H9 (cell line): Measurements from ENCODE around the gene OGA. TPM values are rescaled to one million over a fixed set of nuclear protein-coding genes. Genes with fewer than 3 reads are reported as not detected.

Experiments
- DNase-seq: peaks from one replicate; pipeline ENCODE4 v3.0.0-alpha.2; 2017
- H2AFZ ChIP-seq: one replicate; pipeline ENCODE4 v1.6.1; 2013; ENCODE audit warnings: mild to moderate bottlenecking, low read length, control low read depth, moderate library complexity
- H2AK5ac ChIP-seq: 2 replicates; pipeline ENCODE4 v1.6.1; 2013; ENCODE audit warnings: low read length, control low read depth, mixed read lengths; ENCODE audit not compliant: insufficient read length
- H2BK120ac ChIP-seq: one replicate; pipeline ENCODE4 v1.6.1; 2013; ENCODE audit warnings: low read depth, mild to moderate bottlenecking, low read length, control low read depth, inconsistent platforms; ENCODE audit not compliant: poor library complexity, severe bottlenecking
- H2BK12ac ChIP-seq: 2 replicates; pipeline ENCODE4 v1.6.1; 2013; ENCODE audit warnings: low read length, control low read depth, mixed read lengths, low read depth; ENCODE audit not compliant: insufficient read length
- H2BK15ac ChIP-seq: 2 replicates; pipeline ENCODE4 v1.6.1; 2013; ENCODE audit warnings: low read depth, low read length, control low read depth
- H2BK20ac ChIP-seq: one replicate; pipeline ENCODE4 v1.6.1; 2013; ENCODE audit warnings: low read depth, mild to moderate bottlenecking, low read length, control low read depth, inconsistent platforms; ENCODE audit not compliant: poor library complexity, severe bottlenecking
- H2BK5ac ChIP-seq: 2 replicates; pipeline ENCODE4 v1.6.1; 2013; ENCODE audit warnings: low read length, control low read depth, mixed read lengths; ENCODE audit not compliant: insufficient read length
- H3K14ac ChIP-seq: 2 replicates; pipeline ENCODE4 v1.6.1; 2013; ENCODE audit warnings: low read length, control low read depth; ENCODE audit not compliant: insufficient read depth
- H3K18ac ChIP-seq: 2 replicates; pipeline ENCODE4 v1.6.1; 2013; ENCODE audit warnings: low read depth, mild to moderate bottlenecking, mixed read lengths, low read length, control low read depth; ENCODE audit not compliant: insufficient read length
- H3K23ac ChIP-seq: 2 replicates; pipeline ENCODE4 v1.6.1; 2013; ENCODE audit warnings: low read length, control low read depth, mixed read lengths, low read depth; ENCODE audit not compliant: insufficient read length
- H3K23me2 ChIP-seq: 2 replicates; pipeline ENCODE4 v1.6.1; 2013; ENCODE audit warnings: low read depth, mild to moderate bottlenecking, mixed read lengths, low read length, control low read depth; ENCODE audit not compliant: insufficient read length, poor library complexity, severe bottlenecking
- H3K27ac ChIP-seq: 2 replicates; pipeline ENCODE4 v1.5.1; 2013; ENCODE audit warnings: low read length, control low read depth, mixed read lengths, low read depth; ENCODE audit not compliant: insufficient read length
- H3K27me3 ChIP-seq: 2 replicates; pipeline ENCODE4 v1.6.1; 2013; ENCODE audit warnings: low read length, control low read depth, inconsistent platforms; ENCODE audit not compliant: insufficient read depth
- H3K4ac ChIP-seq: 2 replicates; pipeline ENCODE4 v1.6.1; 2013; ENCODE audit warnings: low read depth, mild to moderate bottlenecking, control low read depth, inconsistent platforms, low read length, moderate library complexity
- H3K4me1 ChIP-seq: 2 replicates; pipeline ENCODE4 v1.6.1; 2013; ENCODE audit warnings: low read length, control low read depth, inconsistent platforms; ENCODE audit not compliant: insufficient read depth
- H3K4me2 ChIP-seq: 2 replicates; pipeline ENCODE4 v1.6.1; 2013; ENCODE audit warnings: low read length, control low read depth, mixed read lengths; ENCODE audit not compliant: insufficient read length, insufficient read depth
- H3K56ac ChIP-seq: 2 replicates; pipeline ENCODE4 v1.6.1; 2013; ENCODE audit warnings: low read depth, mild to moderate bottlenecking, mixed read lengths, low read length, control low read depth; ENCODE audit not compliant: insufficient read length
- H3K79me1 ChIP-seq: 2 replicates; pipeline ENCODE4 v1.6.1; 2013; ENCODE audit warnings: low read depth, mild to moderate bottlenecking, moderate library complexity, low read length, control low read depth, inconsistent platforms; ENCODE audit not compliant: insufficient read depth, poor library complexity, severe bottlenecking
- H3K79me2 ChIP-seq: 2 replicates; pipeline ENCODE4 v1.6.1; 2013; ENCODE audit warnings: low read length, control low read depth, inconsistent platforms; ENCODE audit not compliant: insufficient read depth
- H3K9ac ChIP-seq: 2 replicates; pipeline ENCODE4 v1.6.1; 2013; ENCODE audit warnings: low read length, control low read depth, mixed read lengths; ENCODE audit not compliant: insufficient read length; ENCODE audit errors: extremely low read depth
- H3K9me3 ChIP-seq: one replicate; pipeline ENCODE4 v1.6.1; 2013; ENCODE audit warnings: low read depth, low read length, inconsistent platforms; ENCODE audit not compliant: control insufficient read depth
- H3T11ph ChIP-seq: one replicate; pipeline ENCODE4 v1.6.1; 2013; ENCODE audit warnings: mild to moderate bottlenecking, low read length, control low read depth, inconsistent platforms
- H4K20me1 ChIP-seq: one replicate; pipeline ENCODE4 v1.6.1; 2013; ENCODE audit not compliant: control insufficient read depth, insufficient read length, insufficient read depth
- H4K5ac ChIP-seq: 2 replicates; pipeline ENCODE4 v1.6.1; 2013; ENCODE audit warnings: low read depth, mild to moderate bottlenecking, mixed read lengths, low read length, control low read depth; ENCODE audit not compliant: insufficient read length
- H4K8ac ChIP-seq: replicated peaks from 2 replicates; pipeline ENCODE4 v1.6.1; 2013; ENCODE audit warnings: low read length, control low read depth, mixed read lengths, low read depth; ENCODE audit not compliant: insufficient read length
- H4K91ac ChIP-seq: 2 replicates; pipeline ENCODE4 v1.6.1; 2013; ENCODE audit warnings: low read depth, mild to moderate bottlenecking, moderate library complexity, mixed read lengths, low read length, control low read depth; ENCODE audit not compliant: insufficient read length
- H3K27ac Mint-ChIP-seq, 3 experiments: 2 replicates in 2 of 3; 3 replicates in 1 of 3; pipeline ENCODE4 v1.8.0; 2020 to 2021; ENCODE audit warnings: mixed read lengths in 3 of 3, mild to moderate bottlenecking in 1 of 3, moderate library complexity in 1 of 3
- H3K27me3 Mint-ChIP-seq: 2 replicates; pipeline ENCODE4 v1.8.0; 2021; ENCODE audit warnings: low read depth, mild to moderate bottlenecking, moderate library complexity, mixed read lengths
- H3K36me3 Mint-ChIP-seq, 3 experiments: 2 replicates in 2 of 3; 3 replicates in 1 of 3; pipeline ENCODE4 v1.8.0; 2020 to 2021; ENCODE audit warnings: low read depth in 3 of 3, mixed read lengths in 3 of 3; ENCODE audit not compliant: insufficient read depth in 1 of 3
- H3K4me1 Mint-ChIP-seq, 2 experiments: 2 replicates each; pipeline ENCODE4 v1.8.0; 2020; ENCODE audit warnings: mixed read lengths in 2 of 2
- H3K4me3 Mint-ChIP-seq, 2 experiments: 2 replicates in 1 of 2; 3 replicates in 1 of 2; pipeline ENCODE4 v1.8.0; 2020 to 2021; ENCODE audit warnings: mild to moderate bottlenecking in 2 of 2, mixed read lengths in 2 of 2, moderate library complexity in 1 of 2
- H3K9me3 Mint-ChIP-seq, 2 experiments: 2 replicates in 1 of 2; 3 replicates in 1 of 2; pipeline ENCODE4 v1.8.0; 2020; ENCODE audit warnings: mild to moderate bottlenecking in 2 of 2, mixed read lengths in 2 of 2, moderate library complexity in 1 of 2
- CTCF ChIP-seq: fragments of 200-600 bp; sonication (generic); conservative IDR thresholded peaks from 3 replicates; pipeline ENCODE4 v1.8.0; 2021; ENCODE audit warnings: antibody characterized with exemption, mild to moderate bottlenecking
- WGBS: extraction: QIAGEN DNeasy Blood & Tissue Kit; methylation state at CpG from one replicate; pipeline ENCODE4 v1.1.7; 2013; ENCODE audit warnings: missing lambda C conversion rate, low lambda C conversion rate, mixed read lengths; ENCODE audit not compliant: insufficient read length; ENCODE audit errors: extremely low coverage; 5-methylcytosine and 5-hydroxymethylcytosine counted together
- total RNA-seq: library from RNA; stranded (reverse); gene quantifications from 2 replicates; pipeline ENCODE4 v1.2.1, GENCODE V29; 2021

OGA gene
- total RNA-seq, 1 experiment from 2014 or later = 125 TPM

- no CpG with 5 or more reads among the region's 10 CpGs for whole genome bisulfite sequencing
Measured at GRCh38 chr10:101763141-101763846, 55.0 kb downstream of the OGA start.

More at GRCh38 chr10:101763141-101763846, 55.0 kb downstream of the OGA start:
- Histone ChIP-seq H3K56ac (no peak overlapping the region), H2BK15ac (no peak overlapping the region), H2BK12ac (no peak overlapping the region), H2BK120ac (no peak overlapping the region), H3K79me2 (no peaks in the 10 kb centered on the region), H3K9ac (no peak overlapping the region), H4K20me1 (no peaks in the 10 kb centered on the region), H3K9me3 (no peaks in the 10 kb centered on the region), H2BK5ac (no peak overlapping the region), H3K14ac (no peak overlapping the region), H3K27me3 (no peaks in the 10 kb centered on the region; the same call in 1 of the 2 replicates), H3K23me2 (no peaks in the 10 kb centered on the region), H3K18ac (no peak overlapping the region), H3K4me1 (no peaks in the 10 kb centered on the region; the same call in 1 of the 2 replicates), H2AK5ac (no peak overlapping the region), H3K4me2 (no peak overlapping the region), H4K91ac (no peak overlapping the region), H4K8ac (no peak overlapping the region), H2AFZ (no peak overlapping the region), H4K5ac (no peak overlapping the region), H2BK20ac (no peak overlapping the region), H3K4ac (no peak overlapping the region), H3K79me1 (no peaks in the 10 kb centered on the region), H3K23ac (no peak overlapping the region), H3T11ph (no peak overlapping the region), H3K27ac (no peak overlapping the region)
- Mint-ChIP-seq H3K4me3 (no peak overlapping the region), H3K27me3 (peaks cover 27% of the 10 kb centered on the region), H3K9me3 (no peaks in the 10 kb centered on the region), H3K27ac (no peak overlapping the region), H3K36me3 (no peaks in the 10 kb centered on the region), H3K4me1 (peaks cover 12 to 29% of the 10 kb centered on the region in 2 experiments)
- TF ChIP-seq CTCF = no peak
- DNase-seq = no peak
